ENCODE measurements around the gene CLIC1.
A peak's percentile ranks its signal among the peaks of the same experiment; 100 is the strongest.
"Not testable (repeated sequence)": the region's sequence is repeated elsewhere in the genome, so short reads cannot be mapped to it uniquely, and the experiment has no call there.

The CLIC1 gene

GRCh38 chr6:31722173-31722572, 14.2 kb downstream of the CLIC1 start:
- no peak for DNase-seq

- no peak for DNase-seq
These were observed 14.8 kb downstream of the CLIC1 start, which contains the start of gene LY6G6C for GRCh38 chr6:31721351-31722020. LY6G6C (minus strand) TSS chr6:31721746; CDS start chr6:31721679, 67 bp downstream.

GRCh38 chr6:31720196-31720770, 16.0 kb downstream of the CLIC1 start:
- DNase-seq, result no peak

GRCh38 chr6:31719001-31719400, 17.3 kb downstream of the CLIC1 start:
- no peak for DNase-seq

- DNase-seq, result no peak
These were observed 18.1 kb downstream of the CLIC1 start for GRCh38 chr6:31718265-31718664.

GRCh38 chr6:31717499-31718222, 18.7 kb downstream of the CLIC1 start:
- DNase-seq, result no peak

GRCh38 chr6:31715022-31715958, 21.0 kb downstream of the CLIC1 start, which contains the start of gene LY6G6D:
LY6G6D (plus strand) TSS chr6:31715348; CDS start chr6:31715356, 8 bp downstream.
- no peak for DNase-seq

GRCh38 chr6:31713991-31714684, 22.2 kb downstream of the CLIC1 start:
- peak in 2 of 4 experiments; percentile 20 to 29 for DNase-seq

GRCh38 chr6:31713465-31713864, 22.9 kb downstream of the CLIC1 start:
- DNase-seq, result peak in 1 of 4 experiments; percentile 1

- peak in 3 of 4 experiments; percentile 49 to 63 (median 57) for DNase-seq
These were observed 24.0 kb downstream of the CLIC1 start for GRCh38 chr6:31712296-31712695.

- peak; percentile 37 to 61 (median 56) for DNase-seq
These were observed 25.1 kb downstream of the CLIC1 start for GRCh38 chr6:31711233-31711632.

- no peak for DNase-seq
These were observed 25.7 kb downstream of the CLIC1 start for GRCh38 chr6:31710523-31711219.

- not testable (repeated sequence) for DNase-seq
These were observed 27.2 kb downstream of the CLIC1 start for GRCh38 chr6:31709157-31709556.

GRCh38 chr6:31708224-31708623, 28.1 kb downstream of the CLIC1 start:
- DNase-seq, result no peak

- DNase-seq, result no peak
These were observed 28.6 kb downstream of the CLIC1 start for GRCh38 chr6:31707701-31708100.

- no peak for DNase-seq
These were observed 29.7 kb downstream of the CLIC1 start, which contains the start of gene LY6G6F for GRCh38 chr6:31706599-31706998. LY6G6F (plus strand) TSS chr6:31706866; CDS start chr6:31706907, 41 bp downstream.

- no peak for DNase-seq
These were observed 30.4 kb downstream of the CLIC1 start for GRCh38 chr6:31705931-31706330.

GRCh38 chr6:31702819-31703716, 33.3 kb downstream of the CLIC1 start, which contains the start of gene ABHD16A:
ABHD16A (minus strand) TSS chr6:31703324; CDS start chr6:31703281, 43 bp downstream.
- DNase-seq, result peak; percentile 98 to 99 (median 99)

- DNase-seq, result no peak
These were observed 33.9 kb downstream of the CLIC1 start for GRCh38 chr6:31702405-31702818.
